GM19438 (cell line): Measurements from ENCODE around the gene UBALD2.
"Not testable (repeated sequence)": the region's sequence is repeated elsewhere in the genome, so short reads cannot be mapped to it uniquely, and the experiment has no call there.

Experiments used
- ATAC-seq: cut with Tn5 transposase; IDR thresholded peaks from one replicate; pipeline ENCODE4 v1.9.1; 2021; ENCODE audit warnings: low read depth; ENCODE audit not compliant: unreplicated experiment

The UBALD2 gene

GRCh38 chr17:76243826-76244679 is 21.1 kb upstream of the UBALD2 start:
- no peak for ATAC-seq

- not testable (repeated sequence) for ATAC-seq
Measured at GRCh38 chr17:76244721-76245120, 20.4 kb upstream of the UBALD2 start.

- ATAC-seq, result peak; percentile 89
Measured at GRCh38 chr17:76246080-76247066, 18.8 kb upstream of the UBALD2 start.

GRCh38 chr17:76247304-76247703 is 17.8 kb upstream of the UBALD2 start:
- no peak for ATAC-seq

- ATAC-seq, result no peak
Measured at GRCh38 chr17:76248013-76248782, 16.9 kb upstream of the UBALD2 start.

GRCh38 chr17:76250141-76250540 is 15.0 kb upstream of the UBALD2 start:
- ATAC-seq, result no peak

GRCh38 chr17:76251478-76252039 is 13.6 kb upstream of the UBALD2 start:
- no peak for ATAC-seq

GRCh38 chr17:76252040-76252954 is 12.9 kb upstream of the UBALD2 start:
- ATAC-seq, result peak; percentile 70

- ATAC-seq, result not testable (repeated sequence)
Measured at GRCh38 chr17:76252967-76253766, 12.0 kb upstream of the UBALD2 start.

GRCh38 chr17:76253841-76254240 is 11.3 kb upstream of the UBALD2 start:
- ATAC-seq, result no peak

- no peak for ATAC-seq
Measured at GRCh38 chr17:76254275-76254674, 10.9 kb upstream of the UBALD2 start.

GRCh38 chr17:76255801-76256429 is 9.2 kb upstream of the UBALD2 start:
- no peak for ATAC-seq

- ATAC-seq, result not testable (repeated sequence)
Measured at GRCh38 chr17:76256430-76257050, 8.6 kb upstream of the UBALD2 start.

GRCh38 chr17:76260220-76260619 is 4.9 kb upstream of the UBALD2 start:
- no peak for ATAC-seq

GRCh38 chr17:76260669-76261068 is 4.5 kb upstream of the UBALD2 start:
- ATAC-seq, result no peak

- no peak for ATAC-seq
Measured at GRCh38 chr17:76261421-76262215, 3.5 kb upstream of the UBALD2 start.
